HFFc6 (cell line): ENCODE results near the gene SCAND1. TPM values are rescaled to one million over a fixed set of nuclear protein-coding genes. Genes with fewer than 3 reads are reported as not detected.
A peak's percentile ranks its signal among the peaks of the same experiment; 100 is the strongest.
"Not testable (repeated sequence)": the region's sequence is repeated elsewhere in the genome, so short reads cannot be mapped to it uniquely, and the experiment has no call there.

Experiments
- DNase-seq: peaks from one replicate; pipeline ENCODE4 v3.0.0-alpha.2; 2018
- H3K27ac Mint-ChIP-seq: 2 replicates; pipeline ENCODE4 v1.8.0; 2020; ENCODE audit warnings: mild to moderate bottlenecking, mixed read lengths
- H3K27me3 Mint-ChIP-seq: 2 replicates; pipeline ENCODE4 v1.8.0; 2021; ENCODE audit warnings: mild to moderate bottlenecking, moderate library complexity, mixed read lengths; ENCODE audit not compliant: insufficient read depth
- H3K36me3 Mint-ChIP-seq: 2 replicates; pipeline ENCODE4 v1.8.0; 2021; ENCODE audit warnings: low read depth, mixed read lengths
- H3K4me1 Mint-ChIP-seq: 2 replicates; pipeline ENCODE4 v1.8.0; 2020; ENCODE audit warnings: low read depth, mixed read lengths
- H3K4me3 Mint-ChIP-seq: 2 replicates; pipeline ENCODE4 v1.8.0; 2020; ENCODE audit warnings: mild to moderate bottlenecking, moderate library complexity, mixed read lengths
- H3K9me3 Mint-ChIP-seq: 2 replicates; pipeline ENCODE4 v1.8.0; 2020; ENCODE audit warnings: mild to moderate bottlenecking, mixed read lengths
- CTCF ChIP-seq: fragments of 200-600 bp; sonication (generic); IDR thresholded peaks from 2 replicates; pipeline ENCODE4 v1.5.0; 2021; ENCODE audit warnings: antibody characterized with exemption, mild to moderate bottlenecking
- total RNA-seq, 6 experiments: library from RNA; stranded (reverse); fragmentation: NEBNext Ultra II Directional; extraction: Animal tissue kit (Norgen Biotek cat#: 25700); gene quantifications; 2 replicates in 1 of 6; 3 replicates in 5 of 6; pipeline ENCODE4 v1.2.3, GENCODE V29; 2021

The SCAND1 gene
- total RNA-seq, 6 experiments from 2014 or later: 76.7 to 97.0 (median 82.8) TPM

GRCh38 chr20:35972462-35972861, 18.2 kb upstream of the SCAND1 start:
- Mint-ChIP-seq H3K27me3 (peaks cover 19% of the 10 kb centered on the region), H3K36me3 (no peaks in the 10 kb centered on the region; the same call in 1 of the 2 replicates), H3K4me1 (peaks cover 10% of the 10 kb centered on the region; the same call in 1 of the 2 replicates), H3K9me3 (no peaks in the 10 kb centered on the region), H3K27ac (no peak overlapping the region), H3K4me3 (no peak overlapping the region)
- DNase-seq: peak; percentile 27
- TF ChIP-seq CTCF: no peak

- H3K27me3 Mint-ChIP-seq: peaks cover 19% of the 10 kb centered on the region
- no peak for TF ChIP-seq CTCF
- H3K36me3 Mint-ChIP-seq: no peaks in the 10 kb centered on the region; the same call in 1 of the 2 replicates
- H3K27ac Mint-ChIP-seq: no peak overlapping the region
- peaks cover 10% of the 10 kb centered on the region; the same call in 1 of the 2 replicates for H3K4me1 Mint-ChIP-seq
- no peak overlapping the region for H3K4me3 Mint-ChIP-seq
- DNase-seq: no peak
- H3K9me3 Mint-ChIP-seq: no peaks in the 10 kb centered on the region
These were observed 17.7 kb upstream of the SCAND1 start for GRCh38 chr20:35971981-35972380.

- Mint-ChIP-seq H3K36me3 (no peaks in the 10 kb centered on the region; the same call in 1 of the 2 replicates), H3K27ac (no peak overlapping the region), H3K27me3 (peaks cover 16% of the 10 kb centered on the region), H3K4me1 (peaks cover 5% of the 10 kb centered on the region; the same call in 1 of the 2 replicates), H3K9me3 (no peaks in the 10 kb centered on the region), H3K4me3 (no peak overlapping the region)
- TF ChIP-seq CTCF: no peak
- no peak for DNase-seq
These were observed 14.6 kb upstream of the SCAND1 start for GRCh38 chr20:35968930-35969329.

GRCh38 chr20:35967979-35968640, 13.8 kb upstream of the SCAND1 start, which contains the start of gene CNBD2:
Gene CNBD2, plus strand, starts transcription at chr20:35968590. Its CDS starts 173 bp downstream, at chr20:35968763.
- no peaks in the 10 kb centered on the region for H3K9me3 Mint-ChIP-seq
- no peak within 1 kb of the TSS for H3K27ac Mint-ChIP-seq
- peaks cover 16% of the 10 kb centered on the region for H3K27me3 Mint-ChIP-seq
- no peak within 1 kb of the TSS for H3K4me3 Mint-ChIP-seq
- no peak for TF ChIP-seq CTCF
- peaks cover 5% of the 10 kb centered on the region; the same call in 1 of the 2 replicates for H3K4me1 Mint-ChIP-seq
- no peaks in the 10 kb centered on the region; the same call in 1 of the 2 replicates for H3K36me3 Mint-ChIP-seq
- no peak for DNase-seq

- Mint-ChIP-seq H3K4me3 (no peak overlapping the region), H3K4me1 (peaks cover 5% of the 10 kb centered on the region; the same call in 1 of the 2 replicates), H3K27ac (no peak overlapping the region), H3K9me3 (no peaks in the 10 kb centered on the region), H3K27me3 (peaks cover 21% of the 10 kb centered on the region), H3K36me3 (no peaks in the 10 kb centered on the region)
- TF ChIP-seq CTCF: no peak
- DNase-seq: no peak
These were observed 9.6 kb upstream of the SCAND1 start for GRCh38 chr20:35963878-35964277.

GRCh38 chr20:35959291-35959690, 5.0 kb upstream of the SCAND1 start:
- not testable (repeated sequence) for H3K36me3 Mint-ChIP-seq, H3K9me3 Mint-ChIP-seq, H3K27me3 Mint-ChIP-seq, H3K27ac Mint-ChIP-seq, DNase-seq, H3K4me1 Mint-ChIP-seq, H3K4me3 Mint-ChIP-seq
